A549 (cell line): Measurements from ENCODE around the gene ITGB1BP1. TPM values are rescaled to one million over a fixed set of nuclear protein-coding genes. Genes with fewer than 3 reads are reported as not detected.

Source experiments
- ATAC-seq, 2 experiments: fragments of 200-7000 bp in 1 of 2; fragments of >200 bp in 1 of 2; cut with Nextera tagmentation in 1 of 2; cut with Tn5 transposase in 1 of 2; 3 replicates each; pipeline versions ENCODE4 v1.8.0 to v1.9.1; 2018 to 2020; ENCODE audit warnings: mild to moderate bottlenecking in 1 of 2, moderate library complexity in 1 of 2
- CTCF ChIA-PET: fragments of 300-600 bp; sonication (Branson Sonifier 250); formaldehyde crosslinking; extraction: SDS; loops from one replicate; lab custom pipeline; 2021; ENCODE audit warnings: antibody characterized with exemption, inconsistent platforms; lab: Yijun Ruan, JAX
- POLR2A ChIA-PET: fragments of 350-600 bp; formaldehyde crosslinking; extraction: SDS; loops from one replicate; lab custom pipeline; 2021; ENCODE audit warnings: antibody characterized with exemption, inconsistent platforms; lab: Yijun Ruan, JAX
- DNase-seq, 2 experiments: peaks; one replicate each; pipeline versions ENCODE4 v3.0.0 to v3.0.0-alpha.2; 2011 to 2016; ENCODE audit warnings: low read depth in 1 of 2, low spot score in 1 of 2
- FAIRE-seq: peaks from 2 replicates; lab custom pipeline; 2011; peaks lifted over from hg19 to GRCh38; lab: Jason Lieb, UNC
- H3K27ac ChIP-seq, 2 experiments: fragments of >200 bp; sonication (Bioruptor Twin); formaldehyde crosslinking; 3 replicates each; pipeline ENCODE4 v1.5.1; 2016 to 2017
- H3K4me1 ChIP-seq: fragments of >200 bp; sonication (Bioruptor Twin); formaldehyde crosslinking; 3 replicates; pipeline ENCODE4 v1.6.1; 2016
- H3K4me2 ChIP-seq: fragments of >200 bp; sonication (Bioruptor Twin); formaldehyde crosslinking; 3 replicates; pipeline ENCODE4 v1.6.1; 2016
- H3K4me3 ChIP-seq: fragments of >200 bp; sonication (Bioruptor Twin); formaldehyde crosslinking; 3 replicates; pipeline ENCODE4 v1.5.1; 2016
- H3K9me3 ChIP-seq: fragments of >200 bp; sonication (Bioruptor Twin); formaldehyde crosslinking; 3 replicates; pipeline ENCODE4 v1.6.1; 2016
- CHD2 ChIP-seq: fragments of 150-350 bp; IDR thresholded peaks from 2 replicates; pipeline ENCODE4 v1.6.1; 2014; ENCODE audit warnings: low read length; ENCODE audit not compliant: partially characterized antibody
- EHMT2 ChIP-seq: fragments of 200-600 bp; sonication (generic); IDR thresholded peaks from 2 replicates; pipeline ENCODE4 v1.6.1; 2016; ENCODE audit warnings: antibody characterized with exemption, low read depth, mild to moderate bottlenecking, moderate library complexity
- HOXB13 ChIP-seq: fragments of 250-450 bp; sonication (Bioruptor Pico); IDR thresholded peaks from 2 replicates; pipeline ENCODE4 v1.5.0; 2020; ENCODE audit warnings: low read depth, mild to moderate bottlenecking, moderate library complexity
- JUN ChIP-seq, 2 experiments: fragments of >200 bp; sonication (Bioruptor Twin); formaldehyde crosslinking; IDR thresholded peaks; 2 replicates in 1 of 2; 3 replicates in 1 of 2; pipeline ENCODE4 v1.6.1; 2016 to 2017
- KDM5A ChIP-seq: fragments of 200-600 bp; sonication (generic); IDR thresholded peaks from 2 replicates; pipeline ENCODE4 v1.6.1; 2016; ENCODE audit warnings: antibody characterized with exemption, mild to moderate bottlenecking
- POLR2AphosphoS2 ChIP-seq: conservative IDR thresholded peaks from 2 replicates; pipeline ENCODE4 v1.6.1; 2012; ENCODE audit warnings: low read length, improper control_type of control experiment, inconsistent platforms
- RNF2 ChIP-seq: fragments of 200-600 bp; sonication (generic); IDR thresholded peaks from 2 replicates; pipeline ENCODE4 v1.6.1; 2016; ENCODE audit warnings: low read depth, mild to moderate bottlenecking, antibody characterized with exemption, moderate library complexity, borderline replicate concordance
- ZNF302 ChIP-seq: fragments of 250-450 bp; sonication (Bioruptor Pico); IDR thresholded peaks from 2 replicates; pipeline ENCODE4 v1.9.0; 2021; ENCODE audit warnings: inconsistent platforms, mild to moderate bottlenecking, moderate library complexity
- WGBS: methylation state at CpG from one replicate; pipeline ENCODE4 v1.1.6; 2017; ENCODE audit errors: missing lambda C conversion rate; 5-methylcytosine and 5-hydroxymethylcytosine counted together
- polyA plus RNA-seq, 4 experiments: library from polyadenylated mRNA; depleted of rRNA in 3 of 4; stranded (reverse); fragments of >200 nt; fragmentation: RNase III in 1 of 4; extraction: RNeasy Plus Mini Kit Qiagen cat#74134 plus additional on column Dnase treatment in 1 of 4; gene quantifications; 2 replicates in 3 of 4; 3 replicates in 1 of 4; pipeline ENCODE4 v1.2.3, GENCODE V29; 2011 to 2017
- TF ChIP-seq, protein P1 (sequence below): fragments of 150-350 bp; IDR thresholded peaks from 2 replicates; pipeline ENCODE4 v1.6.1; 2014; ENCODE audit warnings: low read depth, mild to moderate bottlenecking, low read length
- TF ChIP-seq, protein P2 (sequence below): fragments of >200 bp; sonication (Bioruptor Twin); formaldehyde crosslinking; IDR thresholded peaks from 2 replicates; pipeline ENCODE4 v1.6.1; 2016
- TF ChIP-seq, protein P3 (sequence below): IDR thresholded peaks from 2 replicates; pipeline ENCODE4 v1.6.1; 2012; ENCODE audit warnings: low read depth, borderline replicate concordance
- TF ChIP-seq, protein P4 (sequence below): IDR thresholded peaks from 2 replicates; pipeline ENCODE4 v1.6.1; 2012

ITGB1BP1 gene
- polyA plus RNA-seq, 2 of the 4 experiments (the other 2 are of a cell fraction), result 99.3 to 136 TPM

DNA sequence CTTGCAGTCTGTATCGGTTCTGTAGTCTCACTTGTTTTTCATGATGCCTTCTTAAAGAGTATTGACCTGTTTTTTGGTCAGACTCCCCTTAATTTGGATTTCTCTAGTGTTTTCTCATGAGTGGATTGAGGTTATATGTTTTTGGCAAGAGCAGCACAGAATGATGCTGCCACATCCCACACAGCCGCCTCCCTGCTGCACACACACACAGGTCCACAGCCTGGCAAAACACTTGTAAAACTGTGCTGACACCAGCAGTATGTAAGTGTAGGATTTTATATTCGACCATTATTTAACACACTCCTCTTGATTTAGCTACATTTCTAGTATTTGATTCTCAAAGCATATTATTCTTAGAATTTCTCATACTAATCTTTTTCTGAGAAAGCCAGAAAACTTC lies 68.1 kb downstream of the ITGB1BP1 start (continued):
- TF ChIP-seq, protein P1, sequence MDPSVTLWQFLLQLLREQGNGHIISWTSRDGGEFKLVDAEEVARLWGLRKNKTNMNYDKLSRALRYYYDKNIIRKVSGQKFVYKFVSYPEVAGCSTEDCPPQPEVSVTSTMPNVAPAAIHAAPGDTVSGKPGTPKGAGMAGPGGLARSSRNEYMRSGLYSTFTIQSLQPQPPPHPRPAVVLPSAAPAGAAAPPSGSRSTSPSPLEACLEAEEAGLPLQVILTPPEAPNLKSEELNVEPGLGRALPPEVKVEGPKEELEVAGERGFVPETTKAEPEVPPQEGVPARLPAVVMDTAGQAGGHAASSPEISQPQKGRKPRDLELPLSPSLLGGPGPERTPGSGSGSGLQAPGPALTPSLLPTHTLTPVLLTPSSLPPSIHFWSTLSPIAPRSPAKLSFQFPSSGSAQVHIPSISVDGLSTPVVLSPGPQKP, result no peak

DNA sequence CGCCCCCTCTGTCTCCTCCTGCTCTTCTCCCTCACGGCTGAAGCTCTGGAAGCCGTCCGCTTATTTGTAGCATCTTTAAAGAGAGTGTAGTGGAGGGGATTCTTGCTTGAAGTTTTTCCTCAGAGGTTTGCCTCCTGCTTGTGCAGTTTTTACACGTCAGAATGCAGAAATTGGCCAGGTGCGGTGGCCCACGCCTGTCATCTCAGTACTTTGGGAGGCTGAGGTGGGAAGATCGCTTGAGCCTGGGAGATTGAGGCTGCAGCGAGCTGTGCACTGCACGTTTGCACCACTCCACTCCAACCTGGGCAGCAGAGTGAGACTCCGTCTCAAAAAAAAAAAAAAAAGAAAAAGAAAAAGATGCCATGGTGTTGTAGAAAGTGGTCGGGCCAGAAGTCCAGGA lies 69.0 kb downstream of the ITGB1BP1 start:
- Histone ChIP-seq H3K4me1 (no peaks in the 10 kb centered on the region), H3K4me3 (no peak overlapping the region), H3K4me2 (no peak overlapping the region), H3K27ac (no peak overlapping the region), H3K9me3 (no peaks in the 10 kb centered on the region)
- DNase-seq (no peak), ATAC-seq (no peak), FAIRE-seq (no peak)
- WGBS, result 94% methylated on average over 12 of the region's 12 CpGs
- no peak for TF ChIP-seq JUN (IDR thresholded peaks at IDR 0.05)
- TF ChIP-seq, protein P1, result no peak
- no peak for TF ChIP-seq KDM5A
- no peak for TF ChIP-seq RNF2
- TF ChIP-seq HOXB13 (CRISPR knock-in tag), result no peak
- TF ChIP-seq EHMT2, result no peak
- TF ChIP-seq ZNF302 (CRISPR knock-in tag), result no peak
- TF ChIP-seq CHD2, result no peak
- TF ChIP-seq, protein P2, sequence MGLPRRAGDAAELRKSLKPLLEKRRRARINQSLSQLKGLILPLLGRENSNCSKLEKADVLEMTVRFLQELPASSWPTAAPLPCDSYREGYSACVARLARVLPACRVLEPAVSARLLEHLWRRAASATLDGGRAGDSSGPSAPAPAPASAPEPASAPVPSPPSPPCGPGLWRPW, result no peak
- TF ChIP-seq, protein P3, sequence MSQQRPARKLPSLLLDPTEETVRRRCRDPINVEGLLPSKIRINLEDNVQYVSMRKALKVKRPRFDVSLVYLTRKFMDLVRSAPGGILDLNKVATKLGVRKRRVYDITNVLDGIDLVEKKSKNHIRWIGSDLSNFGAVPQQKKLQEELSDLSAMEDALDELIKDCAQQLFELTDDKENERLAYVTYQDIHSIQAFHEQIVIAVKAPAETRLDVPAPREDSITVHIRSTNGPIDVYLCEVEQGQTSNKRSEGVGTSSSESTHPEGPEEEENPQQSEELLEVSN, result no peak
- TF ChIP-seq, protein P4, sequence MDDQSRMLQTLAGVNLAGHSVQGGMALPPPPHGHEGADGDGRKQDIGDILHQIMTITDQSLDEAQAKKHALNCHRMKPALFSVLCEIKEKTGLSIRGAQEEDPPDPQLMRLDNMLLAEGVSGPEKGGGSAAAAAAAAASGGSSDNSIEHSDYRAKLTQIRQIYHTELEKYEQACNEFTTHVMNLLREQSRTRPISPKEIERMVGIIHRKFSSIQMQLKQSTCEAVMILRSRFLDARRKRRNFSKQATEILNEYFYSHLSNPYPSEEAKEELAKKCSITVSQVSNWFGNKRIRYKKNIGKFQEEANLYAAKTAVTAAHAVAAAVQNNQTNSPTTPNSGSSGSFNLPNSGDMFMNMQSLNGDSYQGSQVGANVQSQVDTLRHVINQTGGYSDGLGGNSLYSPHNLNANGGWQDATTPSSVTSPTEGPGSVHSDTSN, result no peak
- no peak for TF ChIP-seq POLR2AphosphoS2
- ChIA-PET POLR2A (no interaction called here), CTCF (interaction anchor here (0.6 to 1.5 kb wide), 4 partner anchors 17 to 48 kb away, joined by 3 to 5 read pairs (median 4); no protein-coding TSS in a partner anchor)

Other genes starting within 250 kb of the ITGB1BP1 start
- 27.9 TPM in 2 replicates for gene ASAP2, start 216.7 kb downstream of the ITGB1BP1 start, polyA plus RNA-seq (2011; rRNA removed)
- 17.8 to 19.9 TPM (median 19.8 TPM) in 3 replicates for gene ASAP2, start 216.7 kb downstream of the ITGB1BP1 start, polyA plus RNA-seq (2017; fragmentation: RNase III; extraction: RNeasy Plus Mini Kit Qiagen cat#74134 plus additional on column Dnase treatment)
- gene CPSF3, start 126 bp upstream of the ITGB1BP1 start, polyA plus RNA-seq (2011; rRNA removed), result 76.7 and 77.2 TPM in 2 replicates
- gene CPSF3, start 126 bp upstream of the ITGB1BP1 start, polyA plus RNA-seq (2017; fragmentation: RNase III; extraction: RNeasy Plus Mini Kit Qiagen cat#74134 plus additional on column Dnase treatment), result 63.4 to 65.0 TPM (median 63.6 TPM) in 3 replicates
- 163 and 187 TPM in 2 replicates for gene IAH1, start 51.0 kb upstream of the ITGB1BP1 start, polyA plus RNA-seq (2011; rRNA removed)
- 68.3 to 78.4 TPM (median 75.4 TPM) in 3 replicates for gene IAH1, start 51.0 kb upstream of the ITGB1BP1 start, polyA plus RNA-seq (2017; fragmentation: RNase III; extraction: RNeasy Plus Mini Kit Qiagen cat#74134 plus additional on column Dnase treatment)
- 33.0 and 33.1 TPM in 2 replicates for gene ADAM17, start 132.3 kb upstream of the ITGB1BP1 start, polyA plus RNA-seq (2011; rRNA removed)
- 36.0 to 39.1 TPM (median 38.1 TPM) in 3 replicates for gene ADAM17, start 132.3 kb upstream of the ITGB1BP1 start, polyA plus RNA-seq (2017; fragmentation: RNase III; extraction: RNeasy Plus Mini Kit Qiagen cat#74134 plus additional on column Dnase treatment)
- gene YWHAQ, start 207.5 kb upstream of the ITGB1BP1 start, polyA plus RNA-seq (2011; rRNA removed), result 672 and 833 TPM in 2 replicates
- 661 to 703 TPM (median 686 TPM) in 3 replicates for gene YWHAQ, start 207.5 kb upstream of the ITGB1BP1 start, polyA plus RNA-seq (2017; fragmentation: RNase III; extraction: RNeasy Plus Mini Kit Qiagen cat#74134 plus additional on column Dnase treatment)